HG03103 (cell line): ENCODE results near the gene PPP2R5E.
A peak's percentile ranks its signal among the peaks of the same experiment; 100 is the strongest.

Experiments used
- ATAC-seq: cut with Tn5 transposase; IDR thresholded peaks from one replicate; pipeline ENCODE4 v1.9.1; 2021; ENCODE audit warnings: low read depth; ENCODE audit not compliant: unreplicated experiment

Gene PPP2R5E

DNA sequence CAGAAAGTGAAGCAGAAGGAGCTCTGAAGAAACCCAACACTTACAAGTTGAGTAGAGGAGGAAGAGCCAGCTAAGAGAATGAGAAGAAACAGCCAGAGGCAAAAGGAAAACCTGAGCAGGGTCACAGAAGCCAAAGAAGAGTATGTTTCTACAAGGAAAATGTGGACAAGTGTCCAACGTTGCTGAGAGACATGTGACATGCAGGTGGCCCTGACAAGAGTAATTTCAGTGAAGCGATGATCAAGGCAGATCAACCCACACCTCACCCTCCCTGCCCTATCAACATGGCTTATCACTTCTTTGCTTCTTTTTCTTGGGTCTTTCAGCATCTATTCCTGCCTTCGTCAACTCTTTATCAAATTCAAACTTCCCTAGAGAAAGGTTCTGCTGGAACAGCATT lies 68.3 kb downstream of the PPP2R5E start:
- ATAC-seq = no peak

DNA sequence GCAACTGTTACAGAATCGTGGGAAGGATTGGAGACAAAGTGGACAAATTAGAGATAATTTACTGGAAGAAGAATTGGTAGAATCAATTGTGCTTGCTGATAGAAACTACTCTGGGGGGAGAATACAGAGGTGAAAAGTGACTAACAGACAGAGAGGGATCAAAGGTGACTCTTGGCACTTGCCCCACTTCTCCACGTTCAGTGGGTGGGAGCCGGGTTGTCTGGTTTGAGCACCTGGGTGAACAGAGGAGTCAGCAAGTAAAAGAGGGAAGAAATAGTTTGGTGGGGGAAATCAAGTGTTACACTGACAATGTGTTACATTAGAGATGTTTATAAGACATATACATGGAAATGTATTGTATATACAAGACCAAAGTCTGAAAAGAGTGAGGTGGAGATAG lies 69.1 kb downstream of the PPP2R5E start:
- ATAC-seq = no peak

DNA sequence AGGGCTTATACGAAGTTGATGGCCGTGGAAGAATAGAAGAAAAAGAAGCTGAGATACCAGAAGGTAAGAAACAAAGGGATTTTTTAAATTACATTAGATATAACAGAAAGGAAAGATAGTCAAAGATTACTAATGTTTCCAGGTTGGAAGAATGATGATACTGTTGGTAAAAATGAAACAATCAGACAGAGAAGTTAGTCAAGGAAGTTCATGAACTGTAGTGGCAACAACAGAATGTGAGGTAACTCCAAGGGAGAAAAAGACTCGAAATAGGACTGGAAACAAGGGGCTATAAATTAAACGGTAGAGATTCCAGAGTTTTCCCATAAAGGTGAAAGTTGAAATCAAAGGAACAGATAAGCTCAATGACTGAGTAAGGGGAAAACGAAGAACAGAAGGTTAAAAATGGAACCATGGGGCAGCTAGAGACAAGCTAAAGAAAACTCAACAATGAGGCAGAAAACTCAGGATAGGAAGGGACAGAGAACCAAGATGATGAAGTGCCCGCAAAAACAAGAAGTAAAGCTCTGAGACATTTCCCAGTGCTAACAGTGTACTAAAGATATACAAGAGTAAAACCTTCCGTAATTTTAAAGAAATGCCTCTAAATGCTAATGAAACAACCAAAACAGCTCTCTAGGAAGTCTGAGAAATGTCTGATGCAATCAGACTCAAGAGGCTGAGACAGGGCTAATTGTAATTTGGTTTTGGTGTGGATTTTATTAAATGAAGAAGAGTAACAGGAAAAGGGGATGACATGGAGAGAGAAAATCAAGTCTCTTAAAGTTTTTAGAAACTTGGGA lies 70.0 kb downstream of the PPP2R5E start:
- ATAC-seq = no peak

DNA sequence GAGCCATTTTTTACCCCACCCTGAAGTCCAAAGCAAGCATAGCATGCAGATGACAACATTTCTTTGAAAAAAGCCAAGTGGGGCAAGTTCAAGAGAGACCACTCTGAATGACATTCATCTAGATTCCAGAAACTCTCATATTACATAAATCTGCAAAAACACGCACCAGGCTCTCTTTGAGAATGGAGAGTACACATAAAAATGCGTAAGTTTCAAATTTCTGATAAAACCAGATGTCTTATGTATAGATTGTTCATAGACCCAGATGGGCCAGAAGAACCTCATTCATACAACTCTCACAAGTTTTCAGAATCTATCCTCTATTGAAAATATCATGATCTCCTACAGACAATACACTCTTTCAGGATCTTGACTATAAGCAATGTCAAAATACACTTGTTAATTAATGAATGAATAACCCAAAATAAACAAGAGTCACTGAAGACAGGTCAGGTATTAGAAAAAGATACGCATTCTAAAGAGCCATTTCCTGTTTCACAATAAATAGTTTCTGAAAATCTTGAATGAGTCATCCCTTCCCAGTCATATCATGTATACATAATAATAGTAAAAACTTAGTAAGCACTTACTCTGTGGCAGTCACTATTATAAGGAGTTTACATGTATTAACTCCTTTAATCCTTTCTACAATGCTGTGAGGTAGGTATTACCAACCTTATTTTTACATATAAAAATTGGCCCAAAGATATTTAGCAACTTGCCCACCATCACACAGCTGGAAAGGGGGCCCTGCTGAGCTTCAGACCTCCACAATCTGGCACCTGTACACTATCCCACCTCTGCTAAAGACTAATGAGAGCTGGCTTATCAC lies 72.0 kb downstream of the PPP2R5E start:
- ATAC-seq = peak; percentile 93

DNA sequence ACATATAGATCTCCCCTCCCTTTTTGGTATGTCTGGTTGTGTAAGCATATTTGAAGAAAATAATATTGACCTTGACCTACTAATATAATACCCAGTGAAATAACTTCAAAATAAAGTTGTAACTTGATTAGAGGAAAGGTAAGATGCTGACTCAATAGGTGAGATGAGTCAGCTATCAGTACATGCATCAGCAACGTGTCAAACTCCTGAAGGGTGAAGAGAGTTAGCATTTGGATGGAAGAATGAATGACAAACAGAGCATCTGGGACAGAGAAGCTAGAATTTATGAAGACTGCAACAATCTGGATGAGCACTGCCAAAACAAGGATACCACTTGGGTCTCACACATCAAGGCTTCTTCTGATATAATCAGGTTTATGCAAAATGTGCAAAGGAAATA lies 74.9 kb downstream of the PPP2R5E start:
- ATAC-seq = no peak

DNA sequence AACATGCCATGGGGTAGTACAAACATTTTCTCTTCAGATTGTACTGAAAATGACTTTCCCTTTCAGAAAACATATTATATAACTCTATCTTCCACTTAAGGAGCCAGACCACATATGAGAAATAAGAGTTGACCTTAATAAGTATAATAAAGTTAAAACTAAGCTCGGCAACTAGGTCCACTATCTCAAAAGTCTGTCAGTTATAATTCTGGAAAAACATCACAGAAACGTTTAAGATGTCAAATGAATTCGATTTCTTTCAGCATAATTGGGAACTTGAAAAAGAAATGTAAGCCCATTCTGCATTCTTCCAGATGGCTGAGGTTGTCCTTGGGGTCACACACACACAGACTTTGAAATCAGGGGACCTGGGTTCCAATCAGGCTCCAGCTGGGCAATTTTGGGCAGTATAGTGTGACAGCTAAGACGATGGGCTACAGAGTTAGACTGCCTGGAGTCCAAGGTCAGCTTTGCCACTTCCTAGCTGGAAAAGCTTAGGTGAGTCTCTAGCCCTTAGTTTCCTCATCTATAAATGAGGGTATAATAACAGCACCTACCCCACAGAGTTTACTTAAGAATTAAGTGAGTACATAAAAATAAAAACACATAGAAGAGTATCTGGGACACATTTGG lies 75.6 kb downstream of the PPP2R5E start:
- no peak for ATAC-seq

DNA sequence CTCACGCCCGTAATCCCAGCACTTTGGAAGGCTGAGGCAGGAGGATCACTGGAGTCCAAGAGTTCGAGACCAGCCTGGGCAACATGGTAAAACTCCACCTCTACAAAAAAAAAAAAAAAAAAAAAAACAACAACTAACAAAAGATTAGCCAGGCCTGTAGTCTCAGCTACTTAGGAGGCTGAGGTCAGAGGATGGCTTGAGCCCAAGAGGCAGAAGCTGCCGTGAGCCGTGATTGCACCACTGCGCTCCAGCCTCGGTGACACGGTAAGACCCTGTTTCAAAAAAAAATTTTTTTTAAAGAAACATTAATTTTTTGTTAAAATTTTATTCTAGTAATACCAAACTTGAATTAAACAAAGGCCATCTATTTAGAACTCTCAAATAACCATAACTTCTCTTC lies 77.8 kb downstream of the PPP2R5E start:
- ATAC-seq = no peak

DNA sequence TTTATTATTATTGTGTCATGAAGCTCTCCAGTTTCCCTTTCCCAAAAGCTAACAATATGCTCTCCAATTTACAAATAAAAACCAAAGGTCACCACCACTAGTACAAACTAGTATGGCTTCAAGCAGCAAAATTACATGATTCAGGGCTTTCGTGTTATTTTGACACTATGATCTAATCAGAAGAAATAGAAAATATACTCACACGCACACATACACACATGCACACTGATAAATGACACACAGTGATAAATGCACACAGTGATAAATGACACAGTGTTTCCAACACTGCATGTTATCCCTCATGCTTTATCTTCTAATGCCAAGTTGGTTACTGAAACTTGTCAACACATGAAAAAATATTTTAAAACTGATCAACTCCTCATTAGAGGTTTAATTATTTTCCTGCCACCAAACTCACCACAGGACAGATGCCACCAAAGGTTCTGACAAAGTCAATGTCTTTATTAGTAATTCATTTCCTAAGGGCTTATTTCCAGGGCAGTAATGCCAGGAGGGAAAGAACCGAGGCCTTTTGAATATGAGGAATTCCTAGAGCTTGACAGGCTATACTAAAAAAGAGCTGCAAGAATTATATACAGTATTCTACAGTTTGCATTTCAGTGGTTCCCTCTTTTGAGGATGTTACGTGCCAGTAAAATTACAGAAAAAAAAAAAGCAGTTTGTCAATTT lies 82.4 kb downstream of the PPP2R5E start:
- no peak for ATAC-seq

DNA sequence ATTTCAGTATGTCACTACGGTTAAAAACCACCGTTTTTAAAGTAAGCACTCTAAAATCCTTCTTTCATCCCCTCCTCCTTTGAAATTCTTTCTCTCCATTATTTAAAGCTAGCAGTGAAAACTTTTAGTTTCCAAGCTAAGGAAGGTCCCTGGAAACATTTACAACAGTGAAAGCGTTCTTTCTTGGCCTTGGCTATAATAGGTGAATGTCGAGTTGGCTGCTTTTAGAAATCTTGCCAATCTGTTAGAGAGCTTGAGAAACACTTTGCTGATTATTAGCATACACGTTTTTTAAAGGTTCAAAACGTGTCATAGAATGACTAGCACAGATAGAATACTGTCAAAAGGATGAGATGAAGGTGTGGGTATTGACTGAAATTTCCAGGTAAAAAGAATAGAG lies 83.4 kb downstream of the PPP2R5E start:
- no peak for ATAC-seq

DNA sequence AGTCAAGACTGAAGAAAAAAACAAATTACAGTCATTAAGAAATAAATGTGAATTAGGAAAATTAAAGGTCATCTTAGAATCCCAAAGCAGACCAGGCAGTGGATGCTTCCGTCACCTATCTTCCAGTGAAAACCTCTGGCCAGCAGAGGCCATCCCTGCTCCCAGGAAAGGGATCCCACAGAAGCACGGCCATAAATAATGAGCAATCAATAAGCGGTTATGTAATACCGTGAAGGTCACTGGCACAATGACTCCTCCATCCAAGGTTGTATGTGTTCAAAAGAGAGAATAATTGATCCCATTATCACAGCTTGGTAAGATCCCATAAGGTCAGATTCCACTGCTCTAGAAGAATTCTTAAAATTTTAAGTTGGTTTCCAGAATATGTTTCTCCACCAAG lies 85.7 kb downstream of the PPP2R5E start:
- no peak for ATAC-seq

DNA sequence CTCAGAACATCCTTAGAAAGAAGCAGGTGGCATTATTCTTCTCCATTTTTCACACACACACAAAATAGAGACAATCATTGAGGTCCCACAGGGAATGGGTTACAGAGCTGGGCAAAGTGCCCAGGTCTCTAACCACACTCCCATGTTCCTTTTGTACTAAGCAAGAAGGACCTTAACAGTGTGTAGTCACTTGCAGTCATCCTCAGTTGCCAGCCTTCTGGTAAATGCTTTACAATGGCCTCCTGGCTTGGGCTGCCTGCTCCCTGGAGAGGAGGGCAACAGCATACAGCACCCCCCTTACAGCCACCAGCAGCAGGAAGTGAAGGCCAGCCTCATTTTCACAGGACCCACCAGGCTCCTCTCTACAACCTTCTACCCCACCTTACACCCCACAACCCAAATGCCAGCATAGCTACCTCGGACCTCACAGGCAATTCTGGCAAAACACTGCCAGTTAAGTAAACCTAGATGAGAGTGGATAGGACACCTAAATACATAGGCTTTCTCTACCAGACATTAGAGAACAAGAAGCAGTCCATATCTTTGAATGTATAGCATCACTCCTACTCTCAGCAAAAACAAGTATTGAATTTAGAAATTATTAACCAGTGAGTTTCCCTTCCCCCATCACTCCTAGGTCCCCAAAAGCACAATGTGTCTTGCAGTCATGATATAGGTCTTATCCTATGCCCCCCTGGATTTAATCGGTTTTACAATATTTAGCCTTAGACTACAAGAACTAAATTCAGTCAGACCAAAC lies 88.1 kb downstream of the PPP2R5E start:
- peak; percentile 51 for ATAC-seq

DNA sequence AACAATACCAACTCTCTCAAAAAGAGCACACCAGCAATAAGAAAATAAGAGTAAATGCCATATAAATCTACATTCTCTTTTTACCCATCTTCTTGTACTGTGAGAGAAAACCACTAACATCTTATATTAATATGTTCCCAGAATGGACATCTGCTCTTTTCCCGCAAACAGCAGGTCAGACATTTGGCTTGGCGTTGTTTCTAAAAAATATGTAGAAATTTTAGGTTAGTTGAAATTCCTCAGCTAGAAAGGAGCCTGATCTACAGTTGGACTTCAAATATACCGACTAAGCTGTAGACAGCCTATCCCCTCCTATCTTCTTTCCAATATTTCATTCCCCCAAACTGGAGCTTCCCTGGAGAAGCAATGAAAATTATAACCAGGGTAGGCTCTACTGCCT lies 88.7 kb downstream of the PPP2R5E start:
- ATAC-seq = no peak

DNA sequence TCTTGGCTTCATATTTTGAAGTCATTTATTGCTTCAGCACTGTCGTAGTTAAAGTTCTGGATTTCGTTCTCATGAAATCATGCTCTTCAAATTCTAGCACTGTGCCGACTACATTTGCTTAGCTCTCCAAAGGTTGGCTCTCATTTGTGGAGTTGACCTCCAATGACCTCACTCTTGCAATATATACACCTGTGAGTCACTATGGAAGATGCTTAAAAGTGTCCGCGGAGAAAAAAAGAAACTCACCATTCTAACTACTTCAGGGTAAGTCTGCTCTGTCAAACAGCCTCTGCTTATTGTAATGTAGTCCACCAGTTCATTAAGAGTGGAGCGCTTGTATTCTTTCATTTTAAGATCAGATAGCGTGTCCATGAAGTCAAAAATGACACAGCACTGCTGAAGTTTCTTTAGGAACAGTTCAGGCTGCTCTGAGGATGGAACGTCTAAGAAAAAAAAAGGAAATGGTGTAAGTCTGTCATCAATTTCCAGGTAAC lies 89.7 kb downstream of the PPP2R5E start:
- ATAC-seq = no peak

DNA sequence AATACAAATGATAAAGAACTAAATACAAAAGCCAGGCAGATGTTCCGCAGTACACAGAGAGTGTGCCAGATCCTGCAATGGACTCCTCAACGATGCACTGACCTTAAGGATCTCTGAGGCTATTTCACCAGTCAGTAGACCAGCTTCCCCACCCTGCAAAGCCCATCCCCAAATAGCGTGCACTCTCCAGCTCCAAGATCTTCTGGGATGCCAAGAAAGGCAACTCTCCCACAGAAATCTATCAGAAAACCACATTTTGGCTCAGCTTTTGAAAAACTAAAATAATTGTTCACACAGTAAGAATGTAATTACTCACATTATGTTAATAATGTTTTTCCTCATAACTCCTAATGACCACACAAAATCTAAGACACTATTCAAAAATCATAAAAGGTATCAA lies 90.4 kb downstream of the PPP2R5E start:
- ATAC-seq = no peak

DNA sequence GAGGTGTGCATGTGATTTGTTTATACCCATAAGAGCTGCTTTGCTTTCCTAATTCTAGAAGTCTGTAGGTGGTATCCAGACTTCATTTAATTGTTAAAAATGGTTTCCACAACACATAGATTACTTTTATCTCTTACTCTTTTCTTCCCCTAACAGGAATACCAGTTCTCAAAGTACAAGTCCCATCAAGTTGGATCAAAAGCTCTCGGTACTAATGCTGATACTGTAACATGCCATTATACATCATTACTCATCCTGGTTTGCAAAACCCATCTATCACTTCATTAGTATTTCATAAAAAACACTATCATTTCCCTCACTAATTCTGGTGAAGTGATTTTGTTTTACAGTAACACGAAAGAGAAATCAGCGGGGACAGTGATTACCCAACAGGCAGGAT lies 94.3 kb downstream of the PPP2R5E start:
- ATAC-seq = no peak

DNA sequence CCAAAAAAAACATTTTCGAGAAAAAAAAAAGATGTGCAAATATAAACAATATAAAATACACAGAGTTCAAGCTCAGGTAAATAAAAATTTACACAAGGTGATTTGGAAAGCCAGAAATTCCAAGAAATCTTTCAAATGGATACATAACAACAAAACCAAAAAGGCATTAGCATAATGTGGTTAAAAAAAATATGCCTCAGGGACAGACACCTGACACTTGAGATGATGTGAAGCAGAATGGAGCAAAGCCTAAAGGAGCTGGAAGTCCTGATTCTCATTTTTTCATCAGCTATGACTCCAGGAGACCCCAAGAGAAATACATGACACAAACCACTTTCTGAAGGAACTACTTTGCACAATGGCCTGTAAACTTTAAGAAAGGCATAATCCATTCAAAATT lies 98.6 kb downstream of the PPP2R5E start:
- ATAC-seq = no peak

DNA sequence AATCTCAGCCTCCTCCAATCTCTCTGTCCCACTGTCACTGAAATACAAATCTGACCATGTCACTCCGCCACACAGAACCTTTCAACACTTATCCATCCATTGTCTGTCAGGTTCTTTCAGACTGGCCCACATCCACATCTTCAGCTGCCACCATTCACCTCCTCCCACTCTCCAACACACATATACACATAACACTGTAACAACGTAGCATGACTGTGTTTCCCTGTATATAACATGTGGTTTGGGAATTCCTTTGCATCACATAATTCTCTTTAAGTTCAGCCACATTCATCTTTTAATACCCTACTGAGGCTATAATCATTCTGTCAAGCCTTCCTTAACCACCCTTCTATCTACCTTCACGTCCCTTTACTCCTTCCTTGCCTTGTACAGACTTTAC lies 99.2 kb downstream of the PPP2R5E start:
- no peak for ATAC-seq

DNA sequence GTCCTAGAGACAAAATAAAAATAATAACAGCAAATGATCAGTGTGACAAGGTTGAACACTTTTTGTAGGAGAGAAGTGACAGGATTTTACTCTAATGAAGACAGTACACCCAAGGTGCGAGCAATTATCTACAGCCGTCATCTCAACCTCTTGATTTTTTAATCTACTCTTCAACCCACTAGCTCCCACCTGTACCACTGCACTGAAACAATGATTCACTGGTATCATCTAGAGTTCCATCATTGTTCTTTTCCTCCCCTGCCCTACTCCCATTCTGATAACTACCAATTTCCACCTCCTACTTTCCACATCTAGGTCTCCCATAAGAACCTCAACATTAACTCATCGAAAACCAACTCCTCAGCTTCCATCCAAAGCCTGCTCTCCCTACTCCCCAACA lies 99.8 kb downstream of the PPP2R5E start:
- no peak for ATAC-seq

DNA sequence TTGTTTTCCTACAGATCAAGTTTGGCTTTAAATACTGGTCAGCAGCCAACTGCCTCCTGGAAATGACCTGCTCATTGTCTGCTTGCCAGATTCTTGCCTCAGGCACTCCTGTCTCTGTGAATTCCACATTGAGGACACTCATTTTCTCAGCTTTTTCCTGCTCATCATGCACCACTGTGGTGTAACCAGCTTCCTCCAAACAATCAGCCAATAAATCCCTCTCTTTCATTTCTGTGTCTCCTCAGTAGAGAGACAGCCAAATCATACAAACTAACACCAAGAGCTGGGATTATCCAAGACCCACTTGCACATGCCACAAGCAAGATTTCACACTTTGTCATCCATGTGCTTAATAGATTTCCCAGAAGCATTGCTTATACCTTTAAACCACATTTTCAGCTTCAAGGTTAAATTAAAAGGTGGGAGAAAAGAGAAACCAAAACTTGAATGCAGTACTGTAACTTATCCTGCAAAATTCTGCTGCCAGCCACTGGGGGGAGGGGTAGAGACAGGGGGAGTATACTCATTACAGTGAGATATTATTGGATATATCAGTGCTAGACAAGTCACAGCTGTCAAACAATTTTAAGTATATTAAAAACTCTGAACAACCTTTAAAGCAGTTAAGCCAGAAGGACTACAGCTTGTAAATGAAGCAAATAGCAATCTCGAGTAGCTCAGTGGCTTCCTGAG lies 105.0 kb downstream of the PPP2R5E start:
- no peak for ATAC-seq
